H1 (cell line): ENCODE data around the gene NOTCH4.

Source experiments
- ATF3 ChIP-seq: IDR thresholded peaks from 2 replicates; pipeline ENCODE4 v1.6.1; 2011; ENCODE audit warnings: low read depth, mild to moderate bottlenecking, low read length; ENCODE audit not compliant: insufficient read depth
- CHD1 ChIP-seq: IDR thresholded peaks from 2 replicates; pipeline ENCODE4 v1.6.1; 2012; ENCODE audit warnings: low read depth, low read length, improper control_type of control experiment
- CTCF ChIP-seq, 3 experiments: IDR thresholded peaks; 1 replicate in 2 of 3; 2 replicates in 1 of 3; pipeline versions ENCODE4 v1.5.1 to v1.6.1; 2011; ENCODE audit warnings: low read length in 3 of 3, mild to moderate bottlenecking in 3 of 3, inconsistent platforms in 2 of 3, low read depth in 1 of 3, moderate library complexity in 1 of 3; ENCODE audit not compliant: insufficient read depth in 1 of 3; ENCODE audit errors: control extremely low read depth in 1 of 3
- EGR1 ChIP-seq: IDR thresholded peaks from 2 replicates; pipeline ENCODE4 v1.6.1; 2011; ENCODE audit warnings: low read depth, low read length, borderline replicate concordance
- EP300 ChIP-seq, 2 experiments: IDR thresholded peaks; 1 replicate in 1 of 2; 2 replicates in 1 of 2; pipeline ENCODE4 v1.6.1; 2011 to 2012; ENCODE audit warnings: low read depth in 2 of 2, low read length in 2 of 2, mild to moderate bottlenecking in 2 of 2, borderline replicate concordance in 1 of 2, inconsistent platforms in 1 of 2, moderate library complexity in 1 of 2
- YY1 ChIP-seq: IDR thresholded peaks from 2 replicates; pipeline ENCODE4 v1.6.1; 2011; ENCODE audit warnings: low read depth, mild to moderate bottlenecking, low read length
- ZNF274 ChIP-seq: IDR thresholded peaks from 2 replicates; pipeline ENCODE4 v1.7.0; 2012; ENCODE audit warnings: low read length, borderline replicate concordance; ENCODE audit errors: extremely low read depth

- TF ChIP-seq EP300 (IDR thresholded peaks at IDR 0.05; ENCODE audit: borderline replicate concordance in 1 of 2, low read depth in 2 of 2, low read length in 2 of 2) (no peak), CTCF (IDR thresholded peaks at IDR 0.05; ENCODE audit: control extremely low read depth in 1 of 3, insufficient read depth in 1 of 3, low read depth in 1 of 3, low read length in 3 of 3) (no peak), ATF3 (no peak), CHD1 (no peak), EGR1 (no peak), YY1 (no peak), ZNF274 (no peak)
Observed at GRCh38 chr6:32194388-32194787, 29.5 kb downstream of the NOTCH4 start.
